Measurements from ENCODE around the gene GCLM. TPM values are rescaled to one million over a fixed set of nuclear protein-coding genes. Genes with fewer than 3 reads are reported as not detected.
"Not testable (repeated sequence)": the region's sequence is repeated elsewhere in the genome, so short reads cannot be mapped to it uniquely, and the experiment has no call there.

GCLM gene
- polyA plus RNA-seq, 1 donor (not counting 4 experiments of a cell fraction or from before 2014, with no cell fraction given): 41.8 TPM

DNA sequence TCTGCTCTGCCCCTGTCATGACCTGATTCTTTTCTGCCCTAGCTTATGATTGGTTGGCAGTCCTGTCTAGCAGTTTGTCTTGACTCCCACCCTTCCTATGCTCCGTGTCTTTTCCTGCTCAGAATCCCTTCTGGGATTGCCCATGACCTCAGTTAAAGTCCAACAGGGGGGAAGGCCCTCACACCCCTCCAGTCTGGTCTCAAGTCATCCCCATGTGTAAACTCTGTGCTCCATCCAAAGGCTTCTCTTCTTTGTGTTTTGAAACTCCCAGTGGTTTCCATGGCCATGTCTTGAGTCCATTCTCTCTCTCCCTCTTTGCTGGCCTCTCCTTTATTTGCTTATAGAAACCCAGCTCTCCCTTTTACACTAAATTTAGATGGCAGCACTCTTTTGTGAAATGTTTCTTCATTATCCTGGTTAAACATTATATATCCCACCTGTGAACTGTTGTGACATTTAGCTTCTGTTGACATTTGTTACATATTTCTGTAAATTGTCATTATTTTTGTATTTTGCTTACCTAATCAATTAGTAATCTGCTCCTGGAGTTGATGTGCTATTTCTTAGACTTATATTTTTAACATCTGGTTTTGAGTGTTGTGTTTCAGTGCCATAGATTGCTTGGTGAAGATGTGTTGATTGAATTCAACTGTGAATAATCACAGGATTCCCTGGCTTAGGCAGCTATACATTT lies 48.9 kb upstream of the GCLM start:
- H3K27ac ChIP-seq (ENCODE audit: control insufficient read depth, insufficient read depth, low read length): no peak overlapping the region
- peaks cover 5% of the 10 kb centered on the region for H3K9me3 ChIP-seq (ENCODE audit: control insufficient read depth, low read depth, low read length)
- H4K20me1 ChIP-seq (ENCODE audit: control insufficient read depth, extremely low read depth, insufficient read depth, low read length): no peaks in the 10 kb centered on the region
- H3K4me1 ChIP-seq (ENCODE audit: control insufficient read depth, extremely low read depth, insufficient read depth, low read length): peaks cover 19% of the 10 kb centered on the region
- DNase-seq (ENCODE audit: low read depth, low spot score): no peak
- no peaks in the 10 kb centered on the region for H3K79me2 ChIP-seq (ENCODE audit: control insufficient read depth, insufficient read depth, low read length)
- no peak overlapping the region for H3K4me2 ChIP-seq (ENCODE audit: control insufficient read depth, extremely low read depth, insufficient read depth, low read depth, low read length)
- H3K9ac ChIP-seq (ENCODE audit: control insufficient read depth, extremely low read depth, insufficient read depth, low read length): no peak overlapping the region
- H3K9me1 ChIP-seq (ENCODE audit: control insufficient read depth, extremely low read depth, insufficient read depth, low read length): no peaks in the 10 kb centered on the region
- TF ChIP-seq EZH2 (IDR thresholded peaks at IDR 0.05; ENCODE audit: low read length): no peak
- TF ChIP-seq, protein P1, sequence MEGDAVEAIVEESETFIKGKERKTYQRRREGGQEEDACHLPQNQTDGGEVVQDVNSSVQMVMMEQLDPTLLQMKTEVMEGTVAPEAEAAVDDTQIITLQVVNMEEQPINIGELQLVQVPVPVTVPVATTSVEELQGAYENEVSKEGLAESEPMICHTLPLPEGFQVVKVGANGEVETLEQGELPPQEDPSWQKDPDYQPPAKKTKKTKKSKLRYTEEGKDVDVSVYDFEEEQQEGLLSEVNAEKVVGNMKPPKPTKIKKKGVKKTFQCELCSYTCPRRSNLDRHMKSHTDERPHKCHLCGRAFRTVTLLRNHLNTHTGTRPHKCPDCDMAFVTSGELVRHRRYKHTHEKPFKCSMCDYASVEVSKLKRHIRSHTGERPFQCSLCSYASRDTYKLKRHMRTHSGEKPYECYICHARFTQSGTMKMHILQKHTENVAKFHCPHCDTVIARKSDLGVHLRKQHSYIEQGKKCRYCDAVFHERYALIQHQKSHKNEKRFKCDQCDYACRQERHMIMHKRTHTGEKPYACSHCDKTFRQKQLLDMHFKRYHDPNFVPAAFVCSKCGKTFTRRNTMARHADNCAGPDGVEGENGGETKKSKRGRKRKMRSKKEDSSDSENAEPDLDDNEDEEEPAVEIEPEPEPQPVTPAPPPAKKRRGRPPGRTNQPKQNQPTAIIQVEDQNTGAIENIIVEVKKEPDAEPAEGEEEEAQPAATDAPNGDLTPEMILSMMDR (optimal IDR thresholded peaks at IDR 0.05 in 1 of 3, IDR thresholded peaks at IDR 0.05 in 1 of 3, conservative IDR thresholded peaks at IDR 0.05 in 1 of 3; ENCODE audit: extremely low read depth in 1 of 3, insufficient read depth in 2 of 3, low read length in 3 of 3): no peak
- H2AFZ ChIP-seq (ENCODE audit: control insufficient read depth, low read length): no peak overlapping the region
- H3K4me3 ChIP-seq (ENCODE audit: control insufficient read depth in 2 of 3, extremely low read depth in 1 of 3, insufficient read depth in 2 of 3, low read depth in 1 of 3, low read length in 3 of 3): no peak overlapping the region
- no peak for FAIRE-seq
- dilution Hi-C loops (cut with MboI; ENCODE audit: extremely low pct_ligation_motif_present, low sequenced_read_pairs): no loop called here
- no peaks in the 10 kb centered on the region for H3K27me3 ChIP-seq (ENCODE audit: control insufficient read depth, extremely low read depth, insufficient read depth, low read length)
- H3K36me3 ChIP-seq (ENCODE audit: control insufficient read depth in 2 of 2, extremely low read depth in 1 of 2, insufficient read depth in 2 of 2, low read length in 2 of 2): no peaks in the 10 kb centered on the region

DNA sequence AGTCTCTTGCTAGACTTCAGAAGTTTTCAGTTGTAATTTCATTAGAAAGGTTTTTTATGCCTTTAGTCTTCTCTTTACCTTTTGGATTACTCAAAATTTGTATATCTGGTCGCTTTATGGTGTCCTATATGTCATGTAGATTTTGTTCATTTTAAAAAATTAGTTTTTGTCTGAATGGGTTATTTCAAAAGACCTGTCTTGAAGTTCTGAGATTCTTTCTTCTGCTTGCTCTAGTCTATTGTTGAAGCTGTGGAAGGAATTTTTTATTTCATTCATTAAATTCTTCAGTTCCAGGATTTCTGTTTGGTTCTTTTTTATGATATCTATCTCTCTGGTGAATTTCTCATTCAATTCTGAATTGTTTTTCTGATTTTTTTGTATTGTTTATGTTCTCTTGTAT lies 46.5 kb upstream of the GCLM start:
- DNase-seq (ENCODE audit: low read depth, low spot score): no peak
- Histone ChIP-seq H3K9me1 (ENCODE audit: control insufficient read depth, extremely low read depth, insufficient read depth, low read length) (no peaks in the 10 kb centered on the region), H3K9me3 (ENCODE audit: control insufficient read depth, low read depth, low read length) (peaks cover 5% of the 10 kb centered on the region), H3K36me3 (ENCODE audit: control insufficient read depth in 2 of 2, extremely low read depth in 1 of 2, insufficient read depth in 2 of 2, low read length in 2 of 2) (no peaks in the 10 kb centered on the region), H2AFZ (ENCODE audit: control insufficient read depth, low read length) (no peak overlapping the region), H3K27me3 (ENCODE audit: control insufficient read depth, extremely low read depth, insufficient read depth, low read length) (no peaks in the 10 kb centered on the region), H3K4me3 (ENCODE audit: control insufficient read depth in 2 of 3, extremely low read depth in 1 of 3, insufficient read depth in 2 of 3, low read depth in 1 of 3, low read length in 3 of 3) (no peak overlapping the region), H3K9ac (ENCODE audit: control insufficient read depth, extremely low read depth, insufficient read depth, low read length) (no peak overlapping the region), H3K79me2 (ENCODE audit: control insufficient read depth, insufficient read depth, low read length) (no peaks in the 10 kb centered on the region), H4K20me1 (ENCODE audit: control insufficient read depth, extremely low read depth, insufficient read depth, low read length) (no peaks in the 10 kb centered on the region), H3K4me1 (ENCODE audit: control insufficient read depth, extremely low read depth, insufficient read depth, low read length) (peaks cover 8% of the 10 kb centered on the region), H3K4me2 (ENCODE audit: control insufficient read depth, extremely low read depth, insufficient read depth, low read depth, low read length) (no peak overlapping the region), H3K27ac (ENCODE audit: control insufficient read depth, insufficient read depth, low read length) (no peak overlapping the region)
- dilution Hi-C loops (cut with MboI; ENCODE audit: extremely low pct_ligation_motif_present, low sequenced_read_pairs): no loop called here
- no peak for FAIRE-seq
- TF ChIP-seq, protein P1 (optimal IDR thresholded peaks at IDR 0.05 in 1 of 3, IDR thresholded peaks at IDR 0.05 in 1 of 3, conservative IDR thresholded peaks at IDR 0.05 in 1 of 3; ENCODE audit: extremely low read depth in 1 of 3, insufficient read depth in 2 of 3, low read length in 3 of 3): no peak
- no peak for TF ChIP-seq EZH2 (IDR thresholded peaks at IDR 0.05; ENCODE audit: low read length)

DNA sequence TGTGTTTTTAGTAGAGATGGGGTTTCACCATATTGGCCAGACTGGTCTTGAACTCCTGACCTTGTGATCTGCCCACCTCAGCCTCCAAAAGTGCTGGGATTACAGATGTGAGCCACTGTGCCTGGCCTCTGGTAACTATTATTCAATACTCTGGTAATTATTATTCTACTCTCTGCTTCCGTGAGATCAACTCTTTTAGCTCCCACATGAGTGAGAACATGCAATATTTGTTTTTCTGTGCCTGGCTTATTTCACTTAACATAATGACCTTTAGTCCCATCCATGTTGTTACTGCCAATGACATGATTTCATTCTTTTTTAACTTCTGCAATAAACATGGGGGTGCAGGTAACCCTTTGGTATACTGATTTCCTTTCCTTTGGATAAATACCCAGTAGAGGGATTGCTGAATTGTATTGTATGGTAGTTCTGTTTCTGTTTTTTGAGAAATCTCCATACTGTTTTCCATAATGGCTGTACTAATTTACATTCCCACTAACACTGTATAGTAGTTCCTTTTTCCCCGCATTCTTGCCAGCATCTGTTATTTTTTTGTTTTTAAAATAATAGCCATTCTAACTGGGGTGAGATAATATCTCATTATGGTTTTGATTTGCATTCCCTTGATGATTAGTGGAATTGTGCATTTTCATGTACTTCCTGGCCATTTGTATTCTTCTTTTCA lies 37.9 kb upstream of the GCLM start:
- H3K4me2 ChIP-seq (ENCODE audit: control insufficient read depth, extremely low read depth, insufficient read depth, low read depth, low read length); H3K27ac ChIP-seq (ENCODE audit: control insufficient read depth, insufficient read depth, low read length); H3K79me2 ChIP-seq (ENCODE audit: control insufficient read depth, insufficient read depth, low read length); FAIRE-seq; H3K27me3 ChIP-seq (ENCODE audit: control insufficient read depth, extremely low read depth, insufficient read depth, low read length); H3K4me3 ChIP-seq (ENCODE audit: control insufficient read depth in 2 of 3, extremely low read depth in 1 of 3, insufficient read depth in 2 of 3, low read depth in 1 of 3, low read length in 3 of 3); H3K36me3 ChIP-seq (ENCODE audit: control insufficient read depth in 2 of 2, extremely low read depth in 1 of 2, insufficient read depth in 2 of 2, low read length in 2 of 2); H4K20me1 ChIP-seq (ENCODE audit: control insufficient read depth, extremely low read depth, insufficient read depth, low read length); H3K4me1 ChIP-seq (ENCODE audit: control insufficient read depth, extremely low read depth, insufficient read depth, low read length); H2AFZ ChIP-seq (ENCODE audit: control insufficient read depth, low read length); H3K9me1 ChIP-seq (ENCODE audit: control insufficient read depth, extremely low read depth, insufficient read depth, low read length); DNase-seq (ENCODE audit: low read depth, low spot score); dilution Hi-C loops (cut with MboI; ENCODE audit: extremely low pct_ligation_motif_present, low sequenced_read_pairs); H3K9me3 ChIP-seq (ENCODE audit: control insufficient read depth, low read depth, low read length); H3K9ac ChIP-seq (ENCODE audit: control insufficient read depth, extremely low read depth, insufficient read depth, low read length): not testable (repeated sequence)
